Astrocyte of the cerebellum (primary cell): ENCODE results near the gene C1QTNF8.

Source experiments
- DNase-seq: peaks from one replicate; pipeline ENCODE4 v3.0.0-alpha.2; 2011; ENCODE audit warnings: low read depth
- H3K4me3 ChIP-seq: 2 replicates; pipeline ENCODE4 v1.5.1; 2011; ENCODE audit warnings: mild to moderate bottlenecking, low read depth, low read length, moderate library complexity
- CTCF ChIP-seq: IDR thresholded peaks from 2 replicates; pipeline ENCODE4 v1.5.1; 2012; ENCODE audit warnings: low read length, low read depth, moderate library complexity, mild to moderate bottlenecking; ENCODE audit errors: missing control alignments
- in situ Hi-C: cut with HindIII; loops from 2 replicates; pipeline ENCODE4 v1.10.0; 2017; ENCODE audit warnings: low sequenced_read_pairs

The C1QTNF8 gene

GRCh38 chr16:1141716-1142115 lies 45.7 kb upstream of the C1QTNF8 start:
- H3K4me3 ChIP-seq: no peak overlapping the region
- in situ Hi-C loops: loop anchor here (25.0 kb wide), 1 partner anchor 146 kb away; no protein-coding TSS in a partner anchor
- no peak for TF ChIP-seq CTCF
- DNase-seq: no peak

GRCh38 chr16:1141191-1141590 lies 45.1 kb upstream of the C1QTNF8 start:
- TF ChIP-seq CTCF: no peak
- in situ Hi-C loops: loop anchor here (25.0 kb wide), 1 partner anchor 146 kb away; no protein-coding TSS in a partner anchor
- DNase-seq: no peak
- no peak overlapping the region for H3K4me3 ChIP-seq

- no peak for TF ChIP-seq CTCF
- DNase-seq: no peak
- H3K4me3 ChIP-seq: no peak overlapping the region
- in situ Hi-C loops: loop anchor here (25.0 kb wide), 1 partner anchor 147 kb away; no protein-coding TSS in a partner anchor
Measured at GRCh38 chr16:1140582-1141162, 44.6 kb upstream of the C1QTNF8 start.

- DNase-seq: no peak
- in situ Hi-C loops: loop anchor here (25.0 kb wide), 1 partner anchor 150 kb away; no protein-coding TSS in a partner anchor
- H3K4me3 ChIP-seq: no peak overlapping the region
- TF ChIP-seq CTCF: no peak
Measured at GRCh38 chr16:1137604-1138003, 41.6 kb upstream of the C1QTNF8 start.

- no peak for TF ChIP-seq CTCF
- DNase-seq: no peak
- in situ Hi-C loops: loop anchor here (25.0 kb wide), 1 partner anchor 152 kb away; no protein-coding TSS in a partner anchor
- H3K4me3 ChIP-seq: no peak overlapping the region
Measured at GRCh38 chr16:1135459-1135825, 39.4 kb upstream of the C1QTNF8 start.

GRCh38 chr16:1134776-1135458 lies 38.9 kb upstream of the C1QTNF8 start:
- no peak for TF ChIP-seq CTCF
- in situ Hi-C loops: loop anchor here (25.0 kb wide), 1 partner anchor 152 kb away; no protein-coding TSS in a partner anchor
- no peak for DNase-seq
- no peak overlapping the region for H3K4me3 ChIP-seq
